Stimulated activated CD4-positive, alpha-beta T cell treated with anti-CD3 and anti-CD28 coated beads, TNF-alpha, amount 100 ng/mL, for 48 hours (primary cell): ENCODE measurements around the gene PNMA1.

Experiments used
- DNase-seq, 3 donors: peaks; one replicate each; pipeline ENCODE4 v3.0.0-alpha.2; 2020; ENCODE audit warnings: low read depth in 3 of 3

Gene PNMA1

GRCh38 chr14:73738518-73739173 is 24.5 kb upstream of the PNMA1 start:
- DNase-seq: no peak

GRCh38 chr14:73736842-73737241 is 22.7 kb upstream of the PNMA1 start:
- no peak for DNase-seq

GRCh38 chr14:73732006-73732405 is 17.8 kb upstream of the PNMA1 start:
- no peak for DNase-seq

- DNase-seq: no peak
Measured at GRCh38 chr14:73731111-73731510, 16.9 kb upstream of the PNMA1 start.

GRCh38 chr14:73729556-73730265 is 15.5 kb upstream of the PNMA1 start:
- DNase-seq: no peak

- peak; percentile 63 to 93 (median 84) for DNase-seq
Measured at GRCh38 chr14:73728717-73729330, 14.6 kb upstream of the PNMA1 start.

GRCh38 chr14:73727166-73727565 is 13.0 kb upstream of the PNMA1 start:
- DNase-seq: no peak

- DNase-seq: no peak
Measured at GRCh38 chr14:73726025-73726961, 12.1 kb upstream of the PNMA1 start.

GRCh38 chr14:73725116-73726024 is 11.2 kb upstream of the PNMA1 start:
- no peak for DNase-seq

- DNase-seq: no peak
Measured at GRCh38 chr14:73724696-73725095, 10.5 kb upstream of the PNMA1 start.

GRCh38 chr14:73723797-73724661 is 9.8 kb upstream of the PNMA1 start:
- no peak for DNase-seq

GRCh38 chr14:73723406-73723796 is 9.2 kb upstream of the PNMA1 start:
- DNase-seq: no peak

GRCh38 chr14:73722581-73722980 is 8.4 kb upstream of the PNMA1 start:
- DNase-seq: no peak

GRCh38 chr14:73721101-73721821 is 7.1 kb upstream of the PNMA1 start:
- DNase-seq: no peak

GRCh38 chr14:73720636-73721035 is 6.5 kb upstream of the PNMA1 start:
- no peak for DNase-seq

- no peak for DNase-seq
Measured at GRCh38 chr14:73719791-73720190, 5.6 kb upstream of the PNMA1 start.

- DNase-seq: no peak
Measured at GRCh38 chr14:73719361-73719760, 5.2 kb upstream of the PNMA1 start.

GRCh38 chr14:73718418-73719251 is 4.5 kb upstream of the PNMA1 start:
- DNase-seq: no peak
